H9 (cell line): ENCODE results near the gene GREB1L. TPM values are rescaled to one million over a fixed set of nuclear protein-coding genes. Genes with fewer than 3 reads are reported as not detected.

Experiments
- DNase-seq: peaks from one replicate; pipeline ENCODE4 v3.0.0-alpha.2; 2017
- H2AFZ ChIP-seq: one replicate; pipeline ENCODE4 v1.6.1; 2013; ENCODE audit warnings: mild to moderate bottlenecking, low read length, control low read depth, moderate library complexity
- H2AK5ac ChIP-seq: 2 replicates; pipeline ENCODE4 v1.6.1; 2013; ENCODE audit warnings: low read length, control low read depth, mixed read lengths; ENCODE audit not compliant: insufficient read length
- H2BK120ac ChIP-seq: one replicate; pipeline ENCODE4 v1.6.1; 2013; ENCODE audit warnings: low read depth, mild to moderate bottlenecking, low read length, control low read depth, inconsistent platforms; ENCODE audit not compliant: poor library complexity, severe bottlenecking
- H2BK12ac ChIP-seq: 2 replicates; pipeline ENCODE4 v1.6.1; 2013; ENCODE audit warnings: low read length, control low read depth, mixed read lengths, low read depth; ENCODE audit not compliant: insufficient read length
- H2BK15ac ChIP-seq: 2 replicates; pipeline ENCODE4 v1.6.1; 2013; ENCODE audit warnings: low read depth, low read length, control low read depth
- H2BK20ac ChIP-seq: one replicate; pipeline ENCODE4 v1.6.1; 2013; ENCODE audit warnings: low read depth, mild to moderate bottlenecking, low read length, control low read depth, inconsistent platforms; ENCODE audit not compliant: poor library complexity, severe bottlenecking
- H2BK5ac ChIP-seq: 2 replicates; pipeline ENCODE4 v1.6.1; 2013; ENCODE audit warnings: low read length, control low read depth, mixed read lengths; ENCODE audit not compliant: insufficient read length
- H3K14ac ChIP-seq: 2 replicates; pipeline ENCODE4 v1.6.1; 2013; ENCODE audit warnings: low read length, control low read depth; ENCODE audit not compliant: insufficient read depth
- H3K18ac ChIP-seq: 2 replicates; pipeline ENCODE4 v1.6.1; 2013; ENCODE audit warnings: low read depth, mild to moderate bottlenecking, mixed read lengths, low read length, control low read depth; ENCODE audit not compliant: insufficient read length
- H3K23ac ChIP-seq: 2 replicates; pipeline ENCODE4 v1.6.1; 2013; ENCODE audit warnings: low read length, control low read depth, mixed read lengths, low read depth; ENCODE audit not compliant: insufficient read length
- H3K23me2 ChIP-seq: 2 replicates; pipeline ENCODE4 v1.6.1; 2013; ENCODE audit warnings: low read depth, mild to moderate bottlenecking, mixed read lengths, low read length, control low read depth; ENCODE audit not compliant: insufficient read length, poor library complexity, severe bottlenecking
- H3K27ac ChIP-seq: 2 replicates; pipeline ENCODE4 v1.5.1; 2013; ENCODE audit warnings: low read length, control low read depth, mixed read lengths, low read depth; ENCODE audit not compliant: insufficient read length
- H3K27me3 ChIP-seq: 2 replicates; pipeline ENCODE4 v1.6.1; 2013; ENCODE audit warnings: low read length, control low read depth, inconsistent platforms; ENCODE audit not compliant: insufficient read depth
- H3K4ac ChIP-seq: 2 replicates; pipeline ENCODE4 v1.6.1; 2013; ENCODE audit warnings: low read depth, mild to moderate bottlenecking, control low read depth, inconsistent platforms, low read length, moderate library complexity
- H3K4me1 ChIP-seq: 2 replicates; pipeline ENCODE4 v1.6.1; 2013; ENCODE audit warnings: low read length, control low read depth, inconsistent platforms; ENCODE audit not compliant: insufficient read depth
- H3K4me2 ChIP-seq: 2 replicates; pipeline ENCODE4 v1.6.1; 2013; ENCODE audit warnings: low read length, control low read depth, mixed read lengths; ENCODE audit not compliant: insufficient read length, insufficient read depth
- H3K56ac ChIP-seq: 2 replicates; pipeline ENCODE4 v1.6.1; 2013; ENCODE audit warnings: low read depth, mild to moderate bottlenecking, mixed read lengths, low read length, control low read depth; ENCODE audit not compliant: insufficient read length
- H3K79me1 ChIP-seq: 2 replicates; pipeline ENCODE4 v1.6.1; 2013; ENCODE audit warnings: low read depth, mild to moderate bottlenecking, moderate library complexity, low read length, control low read depth, inconsistent platforms; ENCODE audit not compliant: insufficient read depth, poor library complexity, severe bottlenecking
- H3K79me2 ChIP-seq: 2 replicates; pipeline ENCODE4 v1.6.1; 2013; ENCODE audit warnings: low read length, control low read depth, inconsistent platforms; ENCODE audit not compliant: insufficient read depth
- H3K9ac ChIP-seq: 2 replicates; pipeline ENCODE4 v1.6.1; 2013; ENCODE audit warnings: low read length, control low read depth, mixed read lengths; ENCODE audit not compliant: insufficient read length; ENCODE audit errors: extremely low read depth
- H3K9me3 ChIP-seq: one replicate; pipeline ENCODE4 v1.6.1; 2013; ENCODE audit warnings: low read depth, low read length, inconsistent platforms; ENCODE audit not compliant: control insufficient read depth
- H3T11ph ChIP-seq: one replicate; pipeline ENCODE4 v1.6.1; 2013; ENCODE audit warnings: mild to moderate bottlenecking, low read length, control low read depth, inconsistent platforms
- H4K20me1 ChIP-seq: one replicate; pipeline ENCODE4 v1.6.1; 2013; ENCODE audit not compliant: control insufficient read depth, insufficient read length, insufficient read depth
- H4K5ac ChIP-seq: 2 replicates; pipeline ENCODE4 v1.6.1; 2013; ENCODE audit warnings: low read depth, mild to moderate bottlenecking, mixed read lengths, low read length, control low read depth; ENCODE audit not compliant: insufficient read length
- H4K8ac ChIP-seq: replicated peaks from 2 replicates; pipeline ENCODE4 v1.6.1; 2013; ENCODE audit warnings: low read length, control low read depth, mixed read lengths, low read depth; ENCODE audit not compliant: insufficient read length
- H4K91ac ChIP-seq: 2 replicates; pipeline ENCODE4 v1.6.1; 2013; ENCODE audit warnings: low read depth, mild to moderate bottlenecking, moderate library complexity, mixed read lengths, low read length, control low read depth; ENCODE audit not compliant: insufficient read length
- H3K27ac Mint-ChIP-seq, 3 experiments: 2 replicates in 2 of 3; 3 replicates in 1 of 3; pipeline ENCODE4 v1.8.0; 2020 to 2021; ENCODE audit warnings: mixed read lengths in 3 of 3, mild to moderate bottlenecking in 1 of 3, moderate library complexity in 1 of 3
- H3K27me3 Mint-ChIP-seq: 2 replicates; pipeline ENCODE4 v1.8.0; 2021; ENCODE audit warnings: low read depth, mild to moderate bottlenecking, moderate library complexity, mixed read lengths
- H3K36me3 Mint-ChIP-seq, 3 experiments: 2 replicates in 2 of 3; 3 replicates in 1 of 3; pipeline ENCODE4 v1.8.0; 2020 to 2021; ENCODE audit warnings: low read depth in 3 of 3, mixed read lengths in 3 of 3; ENCODE audit not compliant: insufficient read depth in 1 of 3
- H3K4me1 Mint-ChIP-seq, 2 experiments: 2 replicates each; pipeline ENCODE4 v1.8.0; 2020; ENCODE audit warnings: mixed read lengths in 2 of 2
- H3K4me3 Mint-ChIP-seq, 2 experiments: 2 replicates in 1 of 2; 3 replicates in 1 of 2; pipeline ENCODE4 v1.8.0; 2020 to 2021; ENCODE audit warnings: mild to moderate bottlenecking in 2 of 2, mixed read lengths in 2 of 2, moderate library complexity in 1 of 2
- H3K9me3 Mint-ChIP-seq, 2 experiments: 2 replicates in 1 of 2; 3 replicates in 1 of 2; pipeline ENCODE4 v1.8.0; 2020; ENCODE audit warnings: mild to moderate bottlenecking in 2 of 2, mixed read lengths in 2 of 2, moderate library complexity in 1 of 2
- WGBS: extraction: QIAGEN DNeasy Blood & Tissue Kit; methylation state at CpG from one replicate; pipeline ENCODE4 v1.1.7; 2013; ENCODE audit warnings: missing lambda C conversion rate, low lambda C conversion rate, mixed read lengths; ENCODE audit not compliant: insufficient read length; ENCODE audit errors: extremely low coverage; 5-methylcytosine and 5-hydroxymethylcytosine counted together
- total RNA-seq: library from RNA; stranded (reverse); gene quantifications from 2 replicates; pipeline ENCODE4 v1.2.1, GENCODE V29; 2021
- TF ChIP-seq, protein P1 (sequence below): fragments of 200-600 bp; sonication (generic); conservative IDR thresholded peaks from 3 replicates; pipeline ENCODE4 v1.8.0; 2021; ENCODE audit warnings: antibody characterized with exemption, mild to moderate bottlenecking

The GREB1L gene
- total RNA-seq, 1 experiment from 2014 or later = 2.7 TPM

DNA sequence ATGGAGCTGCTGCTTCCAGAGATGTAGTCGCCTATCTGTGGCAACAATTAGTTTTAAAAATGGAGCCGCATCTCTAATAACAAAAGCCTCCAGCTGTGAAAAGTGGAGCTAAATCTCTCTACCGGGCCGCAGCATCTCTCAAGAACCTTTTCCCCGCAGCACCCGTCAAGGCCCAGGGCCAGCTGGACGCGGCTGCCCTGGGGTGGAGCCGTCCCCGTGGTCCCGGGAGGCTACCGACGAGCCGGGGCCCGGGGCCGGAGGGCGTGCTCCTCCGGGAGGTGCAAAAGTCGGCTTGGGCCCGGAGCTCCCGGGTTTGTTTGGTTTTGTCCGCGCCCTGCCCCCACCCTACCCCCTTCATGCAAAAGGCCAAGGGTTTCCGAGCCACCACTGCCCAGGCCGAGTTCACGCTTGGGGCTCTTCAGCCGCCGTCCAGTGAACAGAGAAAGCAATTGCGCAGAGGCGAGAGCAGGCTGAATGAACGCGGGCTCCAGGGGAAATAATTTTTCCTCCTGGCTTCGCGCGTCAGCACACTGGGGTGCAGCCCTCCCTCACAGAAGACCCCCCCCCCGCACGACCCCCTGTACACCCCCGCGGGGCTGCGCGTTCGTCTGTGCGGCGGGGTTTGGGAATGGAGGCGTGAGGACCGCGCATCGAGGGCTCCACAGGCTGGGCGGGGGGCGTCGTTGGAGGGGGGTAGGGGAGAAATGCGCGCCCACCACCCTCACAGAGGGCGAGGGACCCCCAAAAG is 557 bp upstream of the GREB1L start:
- no peak overlapping the region for H3K27ac ChIP-seq
- peaks cover 96% of the 10 kb centered on the region for H3K27me3 Mint-ChIP-seq
- H3K9me3 Mint-ChIP-seq = no peaks in the 10 kb centered on the region; a peak in 1 of 5 replicates
- WGBS = no CpG with 5 or more reads among the region's 54 CpGs
- no peak overlapping the region for H4K5ac ChIP-seq
- H2BK15ac ChIP-seq = no peak overlapping the region
- no peak overlapping the region for H2BK5ac ChIP-seq
- no peaks in the 10 kb centered on the region for H3K79me2 ChIP-seq
- H3K9ac ChIP-seq = no peak overlapping the region
- H3K56ac ChIP-seq = no peak overlapping the region
- H4K8ac ChIP-seq = no peak overlapping the region
- no peak overlapping the region for H2BK20ac ChIP-seq
- no peaks in the 10 kb centered on the region for H3K9me3 ChIP-seq
- peak; percentile 55 for DNase-seq
- H3K14ac ChIP-seq = no peak overlapping the region
- H4K20me1 ChIP-seq = no peaks in the 10 kb centered on the region
- peaks cover 10% of the 10 kb centered on the region for H3K23me2 ChIP-seq
- no peak overlapping the region for H3T11ph ChIP-seq
- peaks cover 9 to 32% of the 10 kb centered on the region in 2 experiments for H3K4me1 Mint-ChIP-seq
- no peak overlapping the region for H4K91ac ChIP-seq
- no peak overlapping the region for H3K18ac ChIP-seq
- peak overlapping the region; percentile 59 to 81 for H3K4me3 Mint-ChIP-seq
- no peak overlapping the region for H2AK5ac ChIP-seq
- no peak overlapping the region for H3K23ac ChIP-seq
- peak overlapping the region; percentile 12 for H3K4me2 ChIP-seq
- H3K27ac Mint-ChIP-seq = no peak overlapping the region
- H3K4me1 ChIP-seq = no peaks in the 10 kb centered on the region
- H2BK12ac ChIP-seq = no peak overlapping the region
- H3K79me1 ChIP-seq = no peaks in the 10 kb centered on the region
- peaks cover 46% of the 10 kb centered on the region for H3K27me3 ChIP-seq
- H3K36me3 Mint-ChIP-seq = no peaks in the 10 kb centered on the region; a peak in 1 of 7 replicates
- no peak overlapping the region for H2BK120ac ChIP-seq
- H2AFZ ChIP-seq = no peak overlapping the region
- no peak overlapping the region for H3K4ac ChIP-seq
- TF ChIP-seq, protein P1, sequence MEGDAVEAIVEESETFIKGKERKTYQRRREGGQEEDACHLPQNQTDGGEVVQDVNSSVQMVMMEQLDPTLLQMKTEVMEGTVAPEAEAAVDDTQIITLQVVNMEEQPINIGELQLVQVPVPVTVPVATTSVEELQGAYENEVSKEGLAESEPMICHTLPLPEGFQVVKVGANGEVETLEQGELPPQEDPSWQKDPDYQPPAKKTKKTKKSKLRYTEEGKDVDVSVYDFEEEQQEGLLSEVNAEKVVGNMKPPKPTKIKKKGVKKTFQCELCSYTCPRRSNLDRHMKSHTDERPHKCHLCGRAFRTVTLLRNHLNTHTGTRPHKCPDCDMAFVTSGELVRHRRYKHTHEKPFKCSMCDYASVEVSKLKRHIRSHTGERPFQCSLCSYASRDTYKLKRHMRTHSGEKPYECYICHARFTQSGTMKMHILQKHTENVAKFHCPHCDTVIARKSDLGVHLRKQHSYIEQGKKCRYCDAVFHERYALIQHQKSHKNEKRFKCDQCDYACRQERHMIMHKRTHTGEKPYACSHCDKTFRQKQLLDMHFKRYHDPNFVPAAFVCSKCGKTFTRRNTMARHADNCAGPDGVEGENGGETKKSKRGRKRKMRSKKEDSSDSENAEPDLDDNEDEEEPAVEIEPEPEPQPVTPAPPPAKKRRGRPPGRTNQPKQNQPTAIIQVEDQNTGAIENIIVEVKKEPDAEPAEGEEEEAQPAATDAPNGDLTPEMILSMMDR = no peak
